GM12878 (cell line): ENCODE measurements around the gene TRIB2. TPM values are rescaled to one million over a fixed set of nuclear protein-coding genes. Genes with fewer than 3 reads are reported as not detected.

Experiments used
- ATAC-seq: fragments of 200-7000 bp; cut with Tn5 transposase; 3 replicates; pipeline ENCODE4 v1.9.1; 2020; ENCODE audit warnings: mild to moderate bottlenecking, moderate library complexity
- BruUV-seq: library from RNA; stranded (reverse); fragments of 400-500 nt; replicated peaks from 2 replicates; lab custom pipeline; 2021; lab: Mats Ljungman, UMichigan
- CTCF ChIA-PET: fragments of 300-600 bp; sonication (Branson Sonifier 250); formaldehyde crosslinking; extraction: SDS; loops from one replicate; lab custom pipeline; 2021; ENCODE audit warnings: inconsistent platforms; lab: Yijun Ruan, JAX
- POLR2A ChIA-PET: fragments of 350-600 bp; formaldehyde crosslinking; extraction: SDS; loops from one replicate; lab custom pipeline; 2021; ENCODE audit warnings: inconsistent platforms; lab: Charles Lee
- RAD21 ChIA-PET: fragments of 300-600 bp; sonication (Branson Sonifier 250); formaldehyde crosslinking; loops from one replicate; lab custom pipeline; 2023; ENCODE audit warnings: antibody characterized with exemption; ENCODE audit not compliant: unreplicated experiment; lab: Charles Lee
- SMC1A ChIA-PET: fragments of 300-600 bp; sonication (Branson Sonifier 250); formaldehyde crosslinking; loops from one replicate; lab custom pipeline; 2023; ENCODE audit not compliant: unreplicated experiment, uncharacterized antibody; lab: Charles Lee
- DNase-seq: peaks from one replicate; pipeline ENCODE4 v3.0.0-alpha.2; 2011; ENCODE audit warnings: low read depth, low spot score
- FAIRE-seq: peaks from 3 replicates; lab custom pipeline; 2011; peaks lifted over from hg19 to GRCh38; lab: Jason Lieb, UNC
- H2AFZ ChIP-seq: 2 replicates; pipeline ENCODE4 v1.6.0; 2011; ENCODE audit warnings: low read depth, low read length, control low read depth; ENCODE audit not compliant: control insufficient read depth
- H3K27ac ChIP-seq: 2 replicates; pipeline ENCODE4 v1.5.1; 2011; ENCODE audit warnings: control low read depth; ENCODE audit not compliant: control insufficient read depth, insufficient read depth
- H3K27me3 ChIP-seq, 2 experiments: replicated peaks in 1 of 2; 2 replicates each; pipeline versions ENCODE4 v1.6.0 to v1.6.1; 2011; ENCODE audit warnings: low read length in 1 of 2; ENCODE audit not compliant: control insufficient read depth in 2 of 2, insufficient read depth in 2 of 2
- H3K36me3 ChIP-seq, 2 experiments: 2 replicates each; pipeline ENCODE4 v1.5.1; 2011; ENCODE audit warnings: low read length in 1 of 2; ENCODE audit not compliant: control insufficient read depth in 2 of 2, insufficient read depth in 2 of 2
- H3K4me1 ChIP-seq: 2 replicates; pipeline ENCODE4 v1.6.1; 2011; ENCODE audit warnings: mild to moderate bottlenecking, low read length, moderate library complexity, mixed read lengths; ENCODE audit not compliant: control insufficient read depth, insufficient read depth
- H3K4me2 ChIP-seq: 2 replicates; pipeline ENCODE4 v1.6.0; 2011; ENCODE audit warnings: control low read depth; ENCODE audit not compliant: control insufficient read depth, insufficient read depth
- H3K4me3 ChIP-seq: fragments of 200-600 bp; sonication (generic); 2 replicates; pipeline ENCODE4 v1.5.1; 2016
- H3K79me2 ChIP-seq: 2 replicates; pipeline ENCODE4 v1.6.0; 2011; ENCODE audit warnings: low read length; ENCODE audit not compliant: control insufficient read depth, insufficient read depth
- H3K9ac ChIP-seq: 2 replicates; pipeline ENCODE4 v1.8.0; 2011; ENCODE audit warnings: low read length, control low read depth, mixed read lengths; ENCODE audit not compliant: control insufficient read depth, insufficient read depth
- H3K9me3 ChIP-seq: replicated peaks from 3 replicates; pipeline ENCODE4 v1.5.1; 2011; ENCODE audit warnings: mild to moderate bottlenecking, low read length; ENCODE audit not compliant: control insufficient read depth, insufficient read depth
- H4K20me1 ChIP-seq: 2 replicates; pipeline ENCODE4 v1.6.0; 2011; ENCODE audit not compliant: control insufficient read depth, insufficient read depth
- CHD2 ChIP-seq: IDR thresholded peaks from 2 replicates; pipeline ENCODE4 v1.6.1; 2011; ENCODE audit warnings: low read depth, low read length, improper control_type of control experiment, borderline replicate concordance
- CHD4 ChIP-seq: fragments of 200-600 bp; sonication (generic); IDR thresholded peaks from 2 replicates; pipeline ENCODE4 v1.6.1; 2016; ENCODE audit warnings: mild to moderate bottlenecking
- CREM ChIP-seq: IDR thresholded peaks from 2 replicates; pipeline ENCODE4 v1.6.1; 2014; ENCODE audit warnings: antibody characterized with exemption, low read depth
- EP300 ChIP-seq, 2 experiments: fragments of 150-350 bp in 1 of 2; IDR thresholded peaks; 2 replicates each; pipeline ENCODE4 v1.6.1; 2011 to 2012; ENCODE audit warnings: low read depth in 2 of 2, low read length in 2 of 2, borderline replicate concordance in 1 of 2, improper control_type of control experiment in 1 of 2, inconsistent platforms in 1 of 2; ENCODE audit not compliant: control insufficient read depth in 1 of 2
- IKZF1 ChIP-seq: fragments of 450-650 bp; conservative IDR thresholded peaks from 2 replicates; pipeline ENCODE4 v1.6.1; 2017; ENCODE audit warnings: antibody characterized with exemption, mild to moderate bottlenecking
- JUNB ChIP-seq: IDR thresholded peaks from 2 replicates; pipeline ENCODE4 v1.6.1; 2016; ENCODE audit warnings: antibody characterized with exemption, mild to moderate bottlenecking
- MTA3 ChIP-seq: IDR thresholded peaks from 2 replicates; pipeline ENCODE4 v1.6.1; 2012; ENCODE audit warnings: low read length, inconsistent platforms, borderline replicate concordance
- NR2C2 ChIP-seq: IDR thresholded peaks from 2 replicates; pipeline ENCODE4 v1.6.1; 2011; ENCODE audit warnings: borderline replicate concordance, low read depth; ENCODE audit not compliant: control insufficient read depth, insufficient read length
- ZSCAN29 ChIP-seq: fragments of 450-650 bp; IDR thresholded peaks from 2 replicates; pipeline ENCODE4 v1.6.1; 2017; ENCODE audit warnings: mild to moderate bottlenecking, moderate library complexity
- ZZZ3 ChIP-seq: IDR thresholded peaks from 2 replicates; pipeline ENCODE4 v1.6.1; 2011; ENCODE audit warnings: low read depth; ENCODE audit not compliant: control insufficient read depth, insufficient read length
- WGBS: methylation state at CpG from one replicate; pipeline ENCODE4 v1.1.6; 2016; ENCODE audit warnings: low lambda C conversion rate; ENCODE audit not compliant: insufficient replicate concordance, insufficient coverage; ENCODE audit errors: missing lambda C conversion rate; 5-methylcytosine and 5-hydroxymethylcytosine counted together
- in situ Hi-C: fragments of 300-500 bp; cut with MboI; formaldehyde crosslinking; loops from 9 replicates; pipeline ENCODE4 v1.14.3; 2018; ENCODE audit warnings: mixed read lengths
- intact Hi-C: fragments of 100-400 bp; cut with micrococcal nuclease; formaldehyde crosslinking; loops from one replicate; pipeline ENCODE4 v1.14.2; 2022; ENCODE audit not compliant: unreplicated experiment
- polyA plus RNA-seq, 11 experiments: library from polyadenylated mRNA; depleted of rRNA in 4 of 11; unstranded in 6 of 11; stranded (reverse) in 5 of 11; fragments of >200 nt; fragmentation: Nextera tagmentation in 4 of 11; fragmentation: Illumina TruSeq in 1 of 11; extraction: Ambion mirVana in 4 of 11; extraction: Trizol in 1 of 11; gene quantifications; 1 replicate in 1 of 11; 2 replicates in 10 of 11; pipeline versions ENCODE4 v1.2.1 to v1.2.3, GENCODE V29; 2011 to 2016; ENCODE audit warnings: inconsistent platforms in 2 of 11, missing spikeins in 2 of 11, low read depth in 1 of 11
- total RNA-seq, 4 experiments: library from RNA; depleted of rRNA in 3 of 4; stranded (reverse); fragments of >200 nt in 3 of 4; fragmentation: Illumina TruSeq in 1 of 4; extraction: Trizol in 1 of 4; gene quantifications; 2 replicates each; pipeline versions ENCODE4 v1.2.1 to v1.2.3, GENCODE V29; 2013 to 2021
- TF ChIP-seq, protein P1 (sequence below): fragments of 150-350 bp; IDR thresholded peaks from 2 replicates; pipeline ENCODE4 v1.6.1; 2016; ENCODE audit warnings: low read depth, low read length
- TF ChIP-seq, protein P2 (sequence below): IDR thresholded peaks from 2 replicates; pipeline ENCODE4 v1.6.1; 2011; ENCODE audit warnings: borderline replicate concordance, low read depth, mild to moderate bottlenecking, moderate library complexity, mixed read lengths, low read length; ENCODE audit not compliant: insufficient read depth; ENCODE audit errors: extremely low read length
- TF ChIP-seq, protein P3 (sequence below): IDR thresholded peaks from 2 replicates; pipeline ENCODE4 v1.6.1; 2012; ENCODE audit warnings: mild to moderate bottlenecking, low read depth, low read length
- TF ChIP-seq, protein P4 (sequence below): IDR thresholded peaks from 2 replicates; pipeline ENCODE4 v1.6.1; 2012; ENCODE audit warnings: low read depth, low read length, improper control_type of control experiment

TRIB2 gene
- total and polyA plus RNA-seq, 10 of the 15 experiments (the other 5 are each of a cell fraction or from before 2014, with no cell fraction given), result 1.6 to 9.2 (median 5.2) TPM

DNA sequence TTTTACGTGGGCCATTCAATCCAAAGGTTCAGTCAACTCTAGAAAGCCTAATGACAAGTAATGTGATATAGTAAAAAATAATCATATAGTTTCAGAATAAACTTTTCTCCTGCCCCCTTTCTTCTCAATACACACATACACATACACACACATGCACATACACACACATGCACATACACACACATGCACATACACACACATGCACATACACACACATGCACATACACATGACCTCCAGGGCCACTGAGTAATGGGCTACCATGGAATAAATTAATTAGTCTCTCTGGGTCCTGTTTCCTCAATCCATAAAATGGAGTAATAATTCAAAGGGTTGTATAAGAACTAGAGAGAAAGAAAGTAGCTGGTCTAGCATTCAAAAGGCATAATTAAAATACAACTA is 5.4 kb upstream of the TRIB2 start:
- Histone ChIP-seq H3K4me3 (no peak overlapping the region), H3K4me1 (no peaks in the 10 kb centered on the region; the same call in 1 of the 2 replicates), H3K4me2 (no peak overlapping the region), H3K9ac (no peak overlapping the region), H3K9me3 (no peaks in the 10 kb centered on the region), H4K20me1 (no peaks in the 10 kb centered on the region), H2AFZ (no peak overlapping the region), H3K36me3 (no peaks in the 10 kb centered on the region), H3K27me3 (no peaks in the 10 kb centered on the region; a peak in 1 of 4 replicates), H3K79me2 (no peaks in the 10 kb centered on the region), H3K27ac (no peak overlapping the region)
- DNase-seq, result no peak
- in situ Hi-C loops, result no loop called here
- ChIA-PET SMC1A (interaction anchor here (0.7 to 1.5 kb wide), 4 partner anchors 9 to 882 kb away, joined by 3 to 4 read pairs (median 4); no protein-coding TSS in a partner anchor), CTCF (no interaction called here), POLR2A (no interaction called here), RAD21 (no interaction called here)
- no peak for ATAC-seq
- no peak for FAIRE-seq
- 48% methylated on average over 1 of the region's 1 CpG for WGBS
- no peak for TF ChIP-seq CHD4
- TF ChIP-seq, protein P1, sequence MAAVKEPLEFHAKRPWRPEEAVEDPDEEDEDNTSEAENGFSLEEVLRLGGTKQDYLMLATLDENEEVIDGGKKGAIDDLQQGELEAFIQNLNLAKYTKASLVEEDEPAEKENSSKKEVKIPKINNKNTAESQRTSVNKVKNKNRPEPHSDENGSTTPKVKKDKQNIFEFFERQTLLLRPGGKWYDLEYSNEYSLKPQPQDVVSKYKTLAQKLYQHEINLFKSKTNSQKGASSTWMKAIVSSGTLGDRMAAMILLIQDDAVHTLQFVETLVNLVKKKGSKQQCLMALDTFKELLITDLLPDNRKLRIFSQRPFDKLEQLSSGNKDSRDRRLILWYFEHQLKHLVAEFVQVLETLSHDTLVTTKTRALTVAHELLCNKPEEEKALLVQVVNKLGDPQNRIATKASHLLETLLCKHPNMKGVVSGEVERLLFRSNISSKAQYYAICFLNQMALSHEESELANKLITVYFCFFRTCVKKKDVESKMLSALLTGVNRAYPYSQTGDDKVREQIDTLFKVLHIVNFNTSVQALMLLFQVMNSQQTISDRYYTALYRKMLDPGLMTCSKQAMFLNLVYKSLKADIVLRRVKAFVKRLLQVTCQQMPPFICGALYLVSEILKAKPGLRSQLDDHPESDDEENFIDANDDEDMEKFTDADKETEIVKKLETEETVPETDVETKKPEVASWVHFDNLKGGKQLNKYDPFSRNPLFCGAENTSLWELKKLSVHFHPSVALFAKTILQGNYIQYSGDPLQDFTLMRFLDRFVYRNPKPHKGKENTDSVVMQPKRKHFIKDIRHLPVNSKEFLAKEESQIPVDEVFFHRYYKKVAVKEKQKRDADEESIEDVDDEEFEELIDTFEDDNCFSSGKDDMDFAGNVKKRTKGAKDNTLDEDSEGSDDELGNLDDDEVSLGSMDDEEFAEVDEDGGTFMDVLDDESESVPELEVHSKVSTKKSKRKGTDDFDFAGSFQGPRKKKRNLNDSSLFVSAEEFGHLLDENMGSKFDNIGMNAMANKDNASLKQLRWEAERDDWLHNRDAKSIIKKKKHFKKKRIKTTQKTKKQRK, result no peak
- TF ChIP-seq, protein P2, sequence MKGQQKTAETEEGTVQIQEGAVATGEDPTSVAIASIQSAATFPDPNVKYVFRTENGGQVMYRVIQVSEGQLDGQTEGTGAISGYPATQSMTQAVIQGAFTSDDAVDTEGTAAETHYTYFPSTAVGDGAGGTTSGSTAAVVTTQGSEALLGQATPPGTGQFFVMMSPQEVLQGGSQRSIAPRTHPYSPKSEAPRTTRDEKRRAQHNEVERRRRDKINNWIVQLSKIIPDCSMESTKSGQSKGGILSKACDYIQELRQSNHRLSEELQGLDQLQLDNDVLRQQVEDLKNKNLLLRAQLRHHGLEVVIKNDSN, result no peak
- TF ChIP-seq, protein P3, sequence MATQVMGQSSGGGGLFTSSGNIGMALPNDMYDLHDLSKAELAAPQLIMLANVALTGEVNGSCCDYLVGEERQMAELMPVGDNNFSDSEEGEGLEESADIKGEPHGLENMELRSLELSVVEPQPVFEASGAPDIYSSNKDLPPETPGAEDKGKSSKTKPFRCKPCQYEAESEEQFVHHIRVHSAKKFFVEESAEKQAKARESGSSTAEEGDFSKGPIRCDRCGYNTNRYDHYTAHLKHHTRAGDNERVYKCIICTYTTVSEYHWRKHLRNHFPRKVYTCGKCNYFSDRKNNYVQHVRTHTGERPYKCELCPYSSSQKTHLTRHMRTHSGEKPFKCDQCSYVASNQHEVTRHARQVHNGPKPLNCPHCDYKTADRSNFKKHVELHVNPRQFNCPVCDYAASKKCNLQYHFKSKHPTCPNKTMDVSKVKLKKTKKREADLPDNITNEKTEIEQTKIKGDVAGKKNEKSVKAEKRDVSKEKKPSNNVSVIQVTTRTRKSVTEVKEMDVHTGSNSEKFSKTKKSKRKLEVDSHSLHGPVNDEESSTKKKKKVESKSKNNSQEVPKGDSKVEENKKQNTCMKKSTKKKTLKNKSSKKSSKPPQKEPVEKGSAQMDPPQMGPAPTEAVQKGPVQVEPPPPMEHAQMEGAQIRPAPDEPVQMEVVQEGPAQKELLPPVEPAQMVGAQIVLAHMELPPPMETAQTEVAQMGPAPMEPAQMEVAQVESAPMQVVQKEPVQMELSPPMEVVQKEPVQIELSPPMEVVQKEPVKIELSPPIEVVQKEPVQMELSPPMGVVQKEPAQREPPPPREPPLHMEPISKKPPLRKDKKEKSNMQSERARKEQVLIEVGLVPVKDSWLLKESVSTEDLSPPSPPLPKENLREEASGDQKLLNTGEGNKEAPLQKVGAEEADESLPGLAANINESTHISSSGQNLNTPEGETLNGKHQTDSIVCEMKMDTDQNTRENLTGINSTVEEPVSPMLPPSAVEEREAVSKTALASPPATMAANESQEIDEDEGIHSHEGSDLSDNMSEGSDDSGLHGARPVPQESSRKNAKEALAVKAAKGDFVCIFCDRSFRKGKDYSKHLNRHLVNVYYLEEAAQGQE, result no peak
- TF ChIP-seq JUNB, result no peak
- TF ChIP-seq IKZF1, result no peak
- no peak for TF ChIP-seq MTA3
- no peak for TF ChIP-seq CHD2
- TF ChIP-seq EP300 (IDR thresholded peaks at IDR 0.05; ENCODE audit: borderline replicate concordance in 1 of 2, control insufficient read depth in 1 of 2, low read depth in 2 of 2, low read length in 2 of 2), result no peak
- TF ChIP-seq ZZZ3, result no peak
- TF ChIP-seq, protein P4, sequence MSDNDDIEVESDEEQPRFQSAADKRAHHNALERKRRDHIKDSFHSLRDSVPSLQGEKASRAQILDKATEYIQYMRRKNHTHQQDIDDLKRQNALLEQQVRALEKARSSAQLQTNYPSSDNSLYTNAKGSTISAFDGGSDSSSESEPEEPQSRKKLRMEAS, result no peak
- TF ChIP-seq ZSCAN29, result no peak
- TF ChIP-seq NR2C2, result no peak
- TF ChIP-seq CREM, result no peak
- intact Hi-C loops, result no loop called here
- BruUV-seq, result no TSS peak
